ENCODE measurements around the gene CPHXL. TPM values are rescaled to one million over a fixed set of nuclear protein-coding genes. Genes with fewer than 3 reads are reported as not detected.

Gene CPHXL
- total RNA-seq, 1 experiment from 2014 or later: not detected

DNA sequence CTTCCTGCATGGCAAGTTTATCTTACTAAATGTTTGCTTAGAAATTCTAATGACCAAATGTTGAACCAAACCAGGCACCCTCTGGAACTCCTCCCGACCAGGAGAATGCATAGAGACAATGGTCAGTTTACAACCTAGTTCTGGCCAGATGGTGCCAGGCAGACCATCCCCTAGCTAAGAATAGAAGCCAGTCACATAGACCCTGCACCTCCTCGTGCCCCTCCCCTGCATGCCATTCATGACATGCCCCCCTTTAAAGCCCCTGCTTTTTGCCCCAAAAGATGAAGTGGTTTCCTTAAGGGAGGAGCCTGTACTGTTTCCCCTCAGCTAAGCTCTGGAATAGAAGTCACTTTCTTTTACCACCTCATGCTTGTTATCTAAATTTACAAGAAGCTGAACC, 6.6 kb upstream of the CPHXL start:
- Mint-ChIP-seq H3K4me1 (ENCODE audit: insufficient read depth, unreplicated experiment) (peaks cover 15% of the 10 kb centered on the region), H3K27me3 (ENCODE audit: insufficient read depth, unreplicated experiment) (no peaks in the 10 kb centered on the region), H3K27ac (ENCODE audit: low read depth, unreplicated experiment) (peak overlapping the region; percentile 37), H3K4me3 (ENCODE audit: unreplicated experiment) (no peak overlapping the region), H3K36me3 (ENCODE audit: insufficient read depth, unreplicated experiment) (peaks cover 6% of the 10 kb centered on the region), H3K9me3 (ENCODE audit: unreplicated experiment) (peaks cover 5% of the 10 kb centered on the region)
- TF ChIP-seq, protein P1, sequence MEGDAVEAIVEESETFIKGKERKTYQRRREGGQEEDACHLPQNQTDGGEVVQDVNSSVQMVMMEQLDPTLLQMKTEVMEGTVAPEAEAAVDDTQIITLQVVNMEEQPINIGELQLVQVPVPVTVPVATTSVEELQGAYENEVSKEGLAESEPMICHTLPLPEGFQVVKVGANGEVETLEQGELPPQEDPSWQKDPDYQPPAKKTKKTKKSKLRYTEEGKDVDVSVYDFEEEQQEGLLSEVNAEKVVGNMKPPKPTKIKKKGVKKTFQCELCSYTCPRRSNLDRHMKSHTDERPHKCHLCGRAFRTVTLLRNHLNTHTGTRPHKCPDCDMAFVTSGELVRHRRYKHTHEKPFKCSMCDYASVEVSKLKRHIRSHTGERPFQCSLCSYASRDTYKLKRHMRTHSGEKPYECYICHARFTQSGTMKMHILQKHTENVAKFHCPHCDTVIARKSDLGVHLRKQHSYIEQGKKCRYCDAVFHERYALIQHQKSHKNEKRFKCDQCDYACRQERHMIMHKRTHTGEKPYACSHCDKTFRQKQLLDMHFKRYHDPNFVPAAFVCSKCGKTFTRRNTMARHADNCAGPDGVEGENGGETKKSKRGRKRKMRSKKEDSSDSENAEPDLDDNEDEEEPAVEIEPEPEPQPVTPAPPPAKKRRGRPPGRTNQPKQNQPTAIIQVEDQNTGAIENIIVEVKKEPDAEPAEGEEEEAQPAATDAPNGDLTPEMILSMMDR (IDR thresholded peaks at IDR 0.05; ENCODE audit: unreplicated experiment): no peak
- CTCF ChIA-PET: interaction anchor here (0.6 kb wide), 2 partner anchors 17 to 20 kb away, joined by 3 read pairs; no protein-coding TSS in a partner anchor
- no TSS peak for BruUV-seq (replicated peaks)
- DNase-seq (ENCODE audit: unreplicated experiment): no peak
- POLR2A ChIA-PET: interaction anchor here (0.9 to 1.0 kb wide), 4 partner anchors 10 to 21 kb away, joined by 3 to 4 read pairs (median 3); no protein-coding TSS in a partner anchor
- intact Hi-C loops (cut with micrococcal nuclease): no loop called here

DNA sequence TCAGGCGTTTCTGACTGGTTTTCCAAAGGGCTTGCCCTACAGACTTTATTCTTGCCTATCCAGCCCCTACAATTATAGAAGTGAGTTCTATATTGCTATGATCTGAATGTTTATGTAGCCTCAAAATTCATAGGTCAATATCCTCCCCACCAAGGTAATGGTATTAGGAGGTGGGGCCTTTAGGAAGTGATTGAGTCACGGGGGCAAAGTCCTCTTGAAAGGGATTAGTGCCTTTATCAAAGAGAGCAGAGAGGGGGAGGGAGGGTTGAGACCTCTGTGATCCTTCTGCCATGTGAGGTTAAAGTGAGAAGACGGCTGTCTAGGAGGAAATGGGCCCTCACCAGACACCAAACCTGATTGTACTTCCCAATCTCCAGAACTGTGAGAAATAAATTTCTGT, 931 bp upstream of the CPHXL start:
- intact Hi-C loops (cut with micrococcal nuclease): no loop called here
- peaks cover 7% of the 10 kb centered on the region for H3K27me3 Mint-ChIP-seq (ENCODE audit: insufficient read depth, unreplicated experiment)
- H3K27ac Mint-ChIP-seq (ENCODE audit: low read depth, unreplicated experiment): no peak overlapping the region
- no TSS peak for BruUV-seq (replicated peaks)
- TF ChIP-seq, protein P1 (IDR thresholded peaks at IDR 0.05; ENCODE audit: unreplicated experiment): no peak
- ChIA-PET POLR2A (interaction anchor here (1.3 kb wide), 1 partner anchor 79 kb away, joined by 4 read pairs; no protein-coding TSS in a partner anchor), CTCF (no interaction called here)
- no peak overlapping the region for H3K4me3 Mint-ChIP-seq (ENCODE audit: unreplicated experiment)
- no peaks in the 10 kb centered on the region for H3K9me3 Mint-ChIP-seq (ENCODE audit: unreplicated experiment)
- H3K4me1 Mint-ChIP-seq (ENCODE audit: insufficient read depth, unreplicated experiment): no peaks in the 10 kb centered on the region
- H3K36me3 Mint-ChIP-seq (ENCODE audit: insufficient read depth, unreplicated experiment): no peaks in the 10 kb centered on the region
- no peak for DNase-seq (ENCODE audit: unreplicated experiment)

DNA sequence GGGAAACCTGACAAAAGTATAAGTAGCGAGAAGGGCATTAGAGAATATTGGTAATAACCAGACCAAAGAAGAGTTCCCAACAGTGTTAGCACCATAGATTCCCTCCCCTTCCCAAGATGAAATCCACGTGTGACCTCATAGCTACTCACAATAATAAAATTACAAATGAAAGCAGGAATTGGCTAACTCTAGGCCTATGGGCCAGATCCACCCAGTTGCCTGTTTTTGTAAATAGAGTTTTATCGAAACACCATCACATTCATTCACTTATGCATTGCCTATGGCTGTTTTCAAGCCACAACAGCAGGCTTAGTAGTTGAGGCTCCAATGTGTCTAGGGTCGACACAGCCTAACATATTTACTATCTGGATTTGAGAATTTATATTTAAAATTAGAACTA, 7.8 kb downstream of the CPHXL start:
- DNase-seq (ENCODE audit: unreplicated experiment): no peak
- BruUV-seq (replicated peaks): no TSS peak
- ChIA-PET POLR2A (interaction anchor here (0.7 to 0.8 kb wide), 2 partner anchors 15 to 234 kb away, joined by 3 to 5 read pairs; no protein-coding TSS in a partner anchor), CTCF (no interaction called here)
- Mint-ChIP-seq H3K27ac (ENCODE audit: low read depth, unreplicated experiment) (no peak overlapping the region), H3K27me3 (ENCODE audit: insufficient read depth, unreplicated experiment) (peaks cover 42% of the 10 kb centered on the region), H3K36me3 (ENCODE audit: insufficient read depth, unreplicated experiment) (no peaks in the 10 kb centered on the region), H3K4me1 (ENCODE audit: insufficient read depth, unreplicated experiment) (no peaks in the 10 kb centered on the region), H3K9me3 (ENCODE audit: unreplicated experiment) (no peaks in the 10 kb centered on the region), H3K4me3 (ENCODE audit: unreplicated experiment) (no peak overlapping the region)
- intact Hi-C loops (cut with micrococcal nuclease): no loop called here
- TF ChIP-seq, protein P1 (IDR thresholded peaks at IDR 0.05; ENCODE audit: unreplicated experiment): no peak

DNA sequence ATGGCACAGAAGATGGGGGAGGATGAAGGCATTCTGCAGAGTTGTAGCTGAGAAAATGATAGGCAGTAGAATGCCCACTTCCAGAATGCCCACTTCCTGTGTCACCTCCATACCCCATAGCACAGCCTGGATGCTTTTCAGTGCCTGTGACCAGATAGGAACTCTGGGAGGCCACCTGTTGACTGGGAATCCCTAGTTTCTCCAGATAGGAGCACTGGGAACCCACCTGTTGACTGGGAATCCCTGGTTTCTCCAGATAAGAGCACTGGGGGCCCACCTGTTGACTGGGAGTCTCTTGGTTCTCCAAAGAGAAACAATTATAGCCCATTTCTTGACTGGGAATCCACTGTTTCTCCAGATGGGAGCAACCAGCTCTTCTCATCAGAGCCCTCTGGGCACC, 11.6 kb downstream of the CPHXL start:
- Mint-ChIP-seq H3K36me3 (ENCODE audit: insufficient read depth, unreplicated experiment) (no peaks in the 10 kb centered on the region), H3K9me3 (ENCODE audit: unreplicated experiment) (no peaks in the 10 kb centered on the region), H3K4me1 (ENCODE audit: insufficient read depth, unreplicated experiment) (no peaks in the 10 kb centered on the region), H3K27ac (ENCODE audit: low read depth, unreplicated experiment) (no peak overlapping the region), H3K27me3 (ENCODE audit: insufficient read depth, unreplicated experiment) (peaks cover 18% of the 10 kb centered on the region), H3K4me3 (ENCODE audit: unreplicated experiment) (no peak overlapping the region)
- BruUV-seq (replicated peaks): no TSS peak
- TF ChIP-seq, protein P1 (IDR thresholded peaks at IDR 0.05; ENCODE audit: unreplicated experiment): no peak
- no peak for DNase-seq (ENCODE audit: unreplicated experiment)
- ChIA-PET CTCF (no interaction called here), POLR2A (interaction anchor here (0.8 kb wide), 1 partner anchor 18 kb away, joined by 3 read pairs; no protein-coding TSS in a partner anchor)
- intact Hi-C loops (cut with micrococcal nuclease): no loop called here

Data from MCF 10A (cell line).